NCI-H2107 (cell line): ENCODE measurements around the gene LRPAP1.

ENCODE experiments used
- DNase-seq: peaks from one replicate; lab custom pipeline; 2025; lab: John Stamatoyannopoulos, UW

Gene LRPAP1

GRCh38 chr4:3484057-3484973 lies 47.9 kb downstream of the LRPAP1 start:
- DNase-seq: no peak

DNA sequence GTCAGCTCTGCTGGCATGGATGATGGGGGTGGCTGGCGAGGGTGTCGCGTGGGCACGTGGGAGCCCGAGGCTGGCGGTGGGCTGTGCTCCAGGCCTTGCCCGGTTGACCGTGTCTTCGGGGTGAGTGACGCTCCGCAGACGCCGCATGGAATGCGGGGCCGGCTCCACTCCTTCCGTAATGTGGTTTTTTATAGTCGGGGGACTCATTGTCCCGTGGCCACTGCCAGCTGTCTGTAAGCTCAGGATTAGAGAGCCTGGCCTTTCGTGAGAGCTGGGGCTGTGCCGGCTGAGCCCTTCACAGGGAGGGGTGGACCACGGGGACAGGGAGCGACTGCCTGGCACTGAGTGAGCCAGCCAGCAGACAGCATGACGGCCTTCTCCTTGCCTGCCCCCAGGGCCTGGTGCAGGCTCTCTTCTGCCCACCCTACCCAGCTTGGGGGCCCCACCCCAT lies 48.7 kb downstream of the LRPAP1 start:
- DNase-seq: no peak

DNA sequence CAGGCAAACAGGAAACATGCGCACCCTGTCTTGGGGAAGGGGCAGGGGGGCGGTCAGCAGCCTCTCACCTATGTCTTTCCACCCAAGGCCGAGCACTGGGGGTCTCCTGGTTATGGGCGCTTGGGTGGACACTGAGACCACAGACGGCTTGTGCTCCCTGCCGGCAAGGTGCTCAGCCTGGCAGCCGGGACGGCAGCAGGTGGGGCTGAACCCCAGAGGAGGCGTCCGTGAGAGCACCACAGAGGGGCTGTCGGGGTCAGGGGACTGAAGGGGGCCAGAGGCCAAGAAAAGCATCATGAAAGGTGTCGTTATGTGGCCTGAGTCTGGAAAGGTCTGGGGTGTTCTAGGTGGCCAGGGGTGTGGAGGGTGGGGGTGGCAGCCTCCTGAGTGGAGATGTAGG lies 49.5 kb downstream of the LRPAP1 start:
- DNase-seq: no peak

GRCh38 chr4:3481783-3482393 lies 50.3 kb downstream of the LRPAP1 start:
- no peak for DNase-seq

DNA sequence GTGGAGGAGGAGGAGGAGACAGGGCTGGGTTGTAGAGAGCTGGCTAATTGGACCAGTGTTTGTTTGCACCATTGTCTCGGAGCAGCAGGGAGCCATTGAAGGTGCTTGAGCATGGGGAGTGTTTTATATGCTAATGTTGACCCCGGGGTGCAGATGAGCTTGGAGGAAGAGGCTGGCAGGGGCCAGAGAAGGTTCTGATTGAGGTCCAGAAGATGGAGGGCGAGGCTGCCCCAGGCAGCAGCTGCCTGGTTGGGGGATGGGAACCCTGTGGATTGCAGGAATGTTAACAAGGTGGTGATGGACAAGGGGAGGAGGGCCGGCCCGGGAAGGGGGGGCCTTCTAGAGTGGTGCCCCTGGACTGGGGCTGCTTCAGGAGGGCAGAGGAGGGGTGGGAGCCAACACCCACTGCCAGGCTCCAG lies 51.1 kb downstream of the LRPAP1 start:
- no peak for DNase-seq

DNA sequence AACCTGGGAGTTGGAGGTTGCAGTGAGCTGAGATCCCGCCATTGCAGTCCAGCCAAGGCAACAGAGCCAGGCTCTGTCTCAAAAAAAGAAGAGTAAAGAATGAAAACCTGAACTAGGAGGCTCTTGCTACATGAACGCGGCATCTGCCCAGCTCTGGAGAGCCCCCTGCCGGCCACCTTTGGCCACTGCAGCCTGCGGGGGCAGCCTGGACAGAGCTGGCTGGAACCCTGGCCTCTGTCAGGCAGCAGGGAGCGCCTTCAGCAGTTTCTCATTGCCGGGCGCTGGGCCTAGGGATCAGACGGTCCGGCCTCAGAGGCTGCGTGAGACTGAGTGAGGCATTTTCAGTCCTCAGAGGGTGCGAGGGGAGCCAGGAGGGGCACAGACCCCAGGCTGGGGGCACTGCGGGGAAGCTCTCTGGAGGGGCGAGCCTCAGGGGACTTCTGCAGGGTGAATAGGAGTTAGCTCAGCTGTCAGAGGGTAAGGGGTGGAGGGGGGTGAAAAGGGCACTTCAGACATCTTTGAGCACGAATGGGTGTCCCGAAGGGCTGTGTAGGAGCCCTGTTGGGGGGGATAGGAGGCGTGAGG lies 51.6 kb downstream of the LRPAP1 start:
- peak; percentile 35 for DNase-seq

DNA sequence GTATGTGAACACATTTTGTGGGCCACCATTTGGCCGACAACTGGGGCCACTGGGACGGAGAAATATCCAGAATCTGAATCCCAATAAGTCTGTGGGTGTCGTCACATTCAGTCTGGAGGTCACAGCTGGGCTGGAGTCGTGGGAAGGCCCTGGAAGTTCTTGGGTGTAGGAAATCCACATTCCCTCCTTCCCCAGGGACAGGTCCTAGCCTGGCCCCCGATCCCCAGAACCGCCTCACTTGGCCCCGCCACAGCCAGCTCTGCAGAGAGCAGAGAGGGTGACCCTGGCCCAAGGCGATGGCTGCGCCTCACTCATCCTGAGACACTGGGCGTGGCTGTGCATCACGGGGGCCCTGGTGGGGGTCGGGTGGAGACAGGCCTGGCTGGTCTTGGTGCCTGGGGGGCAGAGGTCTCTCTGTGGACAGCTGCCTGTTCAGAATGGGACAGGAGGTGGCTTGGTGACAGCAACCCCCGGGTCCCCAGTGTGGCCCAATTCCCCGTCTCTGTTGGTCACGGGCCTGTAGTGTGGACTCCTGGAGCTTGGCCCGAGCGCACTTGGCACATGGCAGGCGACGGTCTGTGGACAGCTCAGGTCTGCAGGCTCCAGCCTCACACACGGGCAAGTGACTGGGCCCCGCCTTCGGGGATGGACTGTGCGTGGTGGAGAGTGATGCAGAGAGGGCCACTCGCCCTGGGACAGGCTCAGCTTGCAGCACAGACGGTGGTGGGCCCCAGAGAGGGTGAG lies 52.7 kb downstream of the LRPAP1 start:
- no peak for DNase-seq

DNA sequence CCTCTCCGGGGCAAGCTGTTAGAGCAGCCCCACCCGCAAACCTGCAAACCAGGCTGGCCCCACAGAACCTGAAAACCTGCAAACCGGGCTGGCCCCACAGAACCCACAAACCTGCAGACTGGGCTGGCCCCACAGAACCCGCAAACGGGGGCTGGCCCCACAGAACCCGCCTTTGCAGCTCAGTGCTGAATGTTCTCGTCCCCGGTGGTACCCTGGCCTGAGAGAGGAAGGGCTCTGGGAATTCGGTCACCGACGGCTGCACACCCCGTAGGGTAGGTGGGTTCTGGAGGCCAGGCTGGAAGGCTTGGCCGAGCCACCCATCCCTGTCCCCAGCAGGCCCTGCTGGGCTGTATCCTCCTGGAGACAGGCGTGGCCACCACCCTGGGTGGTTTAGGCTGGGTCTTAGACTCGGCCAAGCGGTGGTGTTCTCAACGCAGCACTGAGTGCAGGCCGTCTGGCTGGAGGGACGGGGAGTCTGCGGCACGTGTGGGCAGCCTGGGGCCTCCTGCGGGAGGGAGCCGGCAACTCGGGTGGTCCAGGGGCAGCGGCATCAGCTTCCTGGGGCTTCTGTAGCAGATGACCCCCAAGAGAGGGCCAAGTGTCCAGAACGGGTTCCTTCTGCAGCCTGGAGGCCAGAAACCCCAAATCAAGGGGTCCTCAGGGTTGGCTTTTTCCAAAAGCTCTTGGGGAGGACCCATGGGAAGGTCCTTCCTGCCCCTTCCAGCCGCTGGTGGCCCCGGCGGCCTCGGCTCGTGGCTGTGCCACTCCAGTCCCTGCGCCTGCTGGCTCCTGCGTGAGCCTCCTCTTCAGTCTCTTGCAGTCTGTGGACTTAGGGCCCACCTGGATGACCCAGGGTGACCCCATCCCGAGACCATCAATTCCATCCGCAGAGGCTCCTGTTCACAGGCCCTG lies 53.5 kb downstream of the LRPAP1 start:
- DNase-seq: no peak

- DNase-seq: no peak
These were observed 54.3 kb downstream of the LRPAP1 start for GRCh38 chr4:3477750-3478430.

- DNase-seq: no peak
These were observed 55.1 kb downstream of the LRPAP1 start for GRCh38 chr4:3476936-3477749.

DNA sequence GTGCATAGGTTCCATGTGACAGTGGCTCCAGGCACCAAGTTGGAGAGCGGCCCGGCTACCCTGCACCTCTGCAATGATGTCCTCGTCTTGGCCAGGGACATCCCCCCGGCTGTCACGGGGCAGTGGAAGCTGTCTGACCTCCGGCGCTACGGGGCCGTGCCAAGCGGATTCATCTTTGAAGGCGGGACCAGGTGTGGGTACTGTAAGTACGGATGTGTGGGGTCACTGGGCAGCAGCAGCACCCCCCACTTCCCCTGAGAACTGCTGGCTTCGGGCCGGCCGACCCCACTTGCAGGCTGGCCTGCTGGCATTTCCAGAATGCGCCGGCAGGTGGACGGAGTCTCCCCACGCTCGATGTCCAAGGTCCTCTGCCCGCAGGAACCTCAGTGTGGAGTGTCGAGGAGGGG lies 55.9 kb downstream of the LRPAP1 start:
- no peak for DNase-seq

GRCh38 chr4:3475713-3476260 lies 56.4 kb downstream of the LRPAP1 start:
- DNase-seq: no peak

- DNase-seq: no peak
These were observed 57.0 kb downstream of the LRPAP1 start for GRCh38 chr4:3475041-3475712.

GRCh38 chr4:3473996-3474765 lies 58.0 kb downstream of the LRPAP1 start:
- no peak for DNase-seq

GRCh38 chr4:3473181-3473950 lies 58.9 kb downstream of the LRPAP1 start:
- no peak for DNase-seq

GRCh38 chr4:3472411-3473141 lies 59.6 kb downstream of the LRPAP1 start:
- DNase-seq: peak; percentile 42

- DNase-seq: no peak
These were observed 60.3 kb downstream of the LRPAP1 start for GRCh38 chr4:3471886-3472285.
